SH-SY5Y (cell line): ENCODE results near the gene UBR2.

Source experiments
- GATA2 ChIP-seq: IDR thresholded peaks from 2 replicates; pipeline ENCODE4 v1.6.1; 2011; ENCODE audit warnings: mild to moderate bottlenecking, low read depth, low read length
- GATA3 ChIP-seq: IDR thresholded peaks from 2 replicates; pipeline ENCODE4 v1.6.1; 2011; ENCODE audit warnings: low read depth, mild to moderate bottlenecking, low read length, moderate library complexity

DNA sequence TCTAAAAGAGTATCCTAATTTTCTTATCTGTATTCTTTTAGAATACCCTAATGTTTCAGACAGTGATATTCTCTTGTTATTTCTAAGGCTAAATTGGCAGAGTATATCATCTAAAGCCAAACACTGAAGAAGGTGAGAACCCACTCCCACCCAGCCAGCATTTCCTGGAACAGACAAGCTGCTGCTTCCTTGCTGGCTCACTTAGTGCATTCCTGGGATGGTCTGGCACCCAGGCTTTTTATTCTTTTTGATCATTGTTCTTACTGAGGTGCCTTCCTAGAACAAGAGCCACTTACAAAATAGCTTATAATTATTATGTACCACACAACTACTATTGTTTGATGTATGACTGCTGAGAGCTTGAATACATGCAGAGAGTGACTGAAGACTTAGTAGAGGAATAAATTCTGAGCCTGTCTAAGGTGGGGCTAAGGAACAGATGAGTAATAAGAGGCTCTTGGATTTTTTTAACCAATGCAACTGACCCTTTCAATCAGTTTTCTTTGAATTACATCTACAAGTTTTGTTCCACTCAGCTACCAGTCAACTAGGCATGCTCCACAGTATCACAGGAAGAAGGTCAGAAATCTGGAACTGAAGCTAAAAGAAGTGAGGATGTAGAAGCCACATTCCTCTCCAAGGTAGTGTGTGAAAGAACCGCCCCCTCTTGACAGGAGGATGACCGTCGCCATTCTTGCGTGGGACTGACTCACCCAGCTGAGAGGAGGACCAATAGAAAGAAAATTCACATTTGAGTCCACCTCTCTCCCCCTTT, 128.5 kb downstream of the UBR2 start:
- TF ChIP-seq GATA3 (no peak), GATA2 (no peak)
